GM18519 (cell line): ENCODE results near the gene SOCS1.

Source experiments
- ATAC-seq: cut with Tn5 transposase; IDR thresholded peaks from one replicate; pipeline ENCODE4 v1.9.1; 2021; ENCODE audit warnings: mild to moderate bottlenecking, moderate library complexity; ENCODE audit not compliant: unreplicated experiment, low FRiP score

SOCS1 gene

GRCh38 chr16:11263737-11264136, 7.7 kb upstream of the SOCS1 start:
- ATAC-seq = no peak

- ATAC-seq = no peak
Observed at GRCh38 chr16:11262915-11263314, 6.9 kb upstream of the SOCS1 start.

- no peak for ATAC-seq
Observed at GRCh38 chr16:11260596-11260966, 4.6 kb upstream of the SOCS1 start.

GRCh38 chr16:11259655-11260595, 3.9 kb upstream of the SOCS1 start:
- ATAC-seq = no peak

- ATAC-seq = no peak
Observed at GRCh38 chr16:11258553-11259492, 2.8 kb upstream of the SOCS1 start.

GRCh38 chr16:11257131-11257938, 1.3 kb upstream of the SOCS1 start:
- ATAC-seq = no peak

- ATAC-seq = no peak
Observed at GRCh38 chr16:11256661-11257130, 692 bp upstream of the SOCS1 start.

- ATAC-seq = no peak
Observed at GRCh38 chr16:11254913-11255736, 879 bp downstream of the SOCS1 start.

GRCh38 chr16:11253995-11254912, 1.8 kb downstream of the SOCS1 start:
- ATAC-seq = no peak

- ATAC-seq = no peak
Observed at GRCh38 chr16:11253009-11253994, 2.7 kb downstream of the SOCS1 start.

GRCh38 chr16:11252482-11252931, 3.5 kb downstream of the SOCS1 start:
- no peak for ATAC-seq

- ATAC-seq = no peak
Observed at GRCh38 chr16:11251525-11252481, 4.2 kb downstream of the SOCS1 start.

- no peak for ATAC-seq
Observed at GRCh38 chr16:11250786-11251524, 5.0 kb downstream of the SOCS1 start.

- ATAC-seq = no peak
Observed at GRCh38 chr16:11250091-11250785, 5.8 kb downstream of the SOCS1 start.
